PC-9 (cell line): ENCODE measurements around the gene TRMU. TPM values are rescaled to one million over a fixed set of nuclear protein-coding genes. Genes with fewer than 3 reads are reported as not detected.
A peak's percentile ranks its signal among the peaks of the same experiment; 100 is the strongest.

Experiments used
- BruUV-seq: library from RNA; stranded (reverse); fragments of 400-500 nt; replicated peaks from 2 replicates; lab custom pipeline; 2021; lab: Mats Ljungman, UMichigan
- CTCF ChIA-PET: fragments of 300-600 bp; sonication (Branson Sonifier 250); formaldehyde crosslinking; loops from one replicate; lab custom pipeline; 2022; ENCODE audit warnings: antibody characterized with exemption; lab: Charles Lee
- POLR2A ChIA-PET: fragments of 300-600 bp; sonication (Branson Sonifier 250); formaldehyde crosslinking; loops from one replicate; lab custom pipeline; 2022; ENCODE audit warnings: antibody characterized with exemption; ENCODE audit not compliant: unreplicated experiment; lab: Charles Lee
- DNase-seq, 2 experiments: peaks; one replicate each; pipeline versions ENCODE4 v3.0.0 to v3.0.0-alpha.2; 2015 to 2022; ENCODE audit warnings: mixed read lengths in 1 of 2
- H2AFZ ChIP-seq: fragments of 200-600 bp; sonication (generic); 2 replicates; pipeline ENCODE4 v1.8.1; 2017; ENCODE audit warnings: antibody characterized with exemption
- H3F3A ChIP-seq: fragments of 200-600 bp; sonication (generic); 2 replicates; pipeline ENCODE4 v1.8.1; 2017; ENCODE audit warnings: antibody characterized with exemption, mild to moderate bottlenecking, low read depth; ENCODE audit not compliant: insufficient read depth
- H3K27ac ChIP-seq: fragments of 200-600 bp; sonication (generic); 2 replicates; pipeline ENCODE4 v1.6.1; 2016; ENCODE audit warnings: mixed run types
- H3K27me3 ChIP-seq: fragments of 200-600 bp; sonication (generic); 2 replicates; pipeline ENCODE4 v1.6.1; 2016; ENCODE audit warnings: low read depth, mixed run types; ENCODE audit not compliant: insufficient read depth
- H3K36me3 ChIP-seq: fragments of 200-600 bp; sonication (generic); 2 replicates; pipeline ENCODE4 v1.6.1; 2016; ENCODE audit warnings: low read depth, mixed run types
- H3K4me1 ChIP-seq: fragments of 200-600 bp; sonication (generic); replicated peaks from 2 replicates; pipeline ENCODE4 v1.6.1; 2016; ENCODE audit warnings: mixed run types; ENCODE audit not compliant: insufficient read depth
- H3K4me2 ChIP-seq: fragments of 200-600 bp; sonication (generic); 2 replicates; pipeline ENCODE4 v1.6.1; 2017; ENCODE audit warnings: mixed run types
- H3K4me3 ChIP-seq: fragments of 200-600 bp; sonication (generic); 2 replicates; pipeline ENCODE4 v1.6.1; 2016; ENCODE audit warnings: mixed run types
- H3K79me2 ChIP-seq: fragments of 200-600 bp; sonication (generic); 2 replicates; pipeline ENCODE4 v1.6.1; 2017; ENCODE audit warnings: low read depth, mixed run types
- H3K9me2 ChIP-seq: fragments of 200-600 bp; sonication (generic); 2 replicates; pipeline ENCODE4 v1.8.1; 2017; ENCODE audit warnings: mild to moderate bottlenecking; ENCODE audit not compliant: insufficient read depth
- H3K9me3 ChIP-seq: fragments of 200-600 bp; sonication (generic); 2 replicates; pipeline ENCODE4 v1.8.1; 2016; ENCODE audit warnings: low read depth; ENCODE audit not compliant: insufficient read depth
- H4K20me1 ChIP-seq: fragments of 200-600 bp; sonication (generic); 2 replicates; pipeline ENCODE4 v1.8.1; 2017; ENCODE audit not compliant: insufficient read depth
- CTCF ChIP-seq: fragments of 200-600 bp; sonication (generic); conservative IDR thresholded peaks from 2 replicates; pipeline ENCODE4 v1.6.1; 2017; ENCODE audit warnings: mixed run types, antibody characterized with exemption, mild to moderate bottlenecking, moderate library complexity
- EZH2 ChIP-seq: fragments of 200-600 bp; sonication (generic); IDR thresholded peaks from 2 replicates; pipeline ENCODE4 v1.8.0; 2017; ENCODE audit warnings: antibody characterized with exemption, low read depth
- intact Hi-C: fragments of 100-400 bp; cut with micrococcal nuclease; formaldehyde crosslinking; loops from one replicate; pipeline ENCODE4 v1.10.0; 2022; ENCODE audit not compliant: unreplicated experiment
- total RNA-seq: library from RNA; stranded (reverse); gene quantifications from 2 replicates; pipeline ENCODE4 v1.2.3, GENCODE V29; 2021

TRMU gene
- total RNA-seq, 1 experiment from 2014 or later: 58.2 TPM

- no peak overlapping the region for H3K4me2 ChIP-seq
- DNase-seq: no peak
- BruUV-seq: no TSS peak
- no peaks in the 10 kb centered on the region for H3K27me3 ChIP-seq
- intact Hi-C loops: no loop called here
- ChIA-PET POLR2A (interaction anchor here (0.7 kb wide), 1 partner anchor 155 kb away, joined by 17 read pairs; no protein-coding TSS in a partner anchor), CTCF (no interaction called here)
- H2AFZ ChIP-seq: no peak overlapping the region
- H3F3A ChIP-seq: peaks cover 25% of the 10 kb centered on the region
- H3K4me3 ChIP-seq: no peak overlapping the region
- no peaks in the 10 kb centered on the region for H3K9me2 ChIP-seq
- peaks cover 10% of the 10 kb centered on the region for H3K36me3 ChIP-seq
- TF ChIP-seq EZH2 (no peak), CTCF (no peak)
- H3K9me3 ChIP-seq: no peaks in the 10 kb centered on the region
- peaks cover 10% of the 10 kb centered on the region; the same call in 1 of the 2 replicates for H3K79me2 ChIP-seq
- peaks cover 41% of the 10 kb centered on the region for H3K4me1 ChIP-seq
- H4K20me1 ChIP-seq: no peaks in the 10 kb centered on the region
- no peak overlapping the region for H3K27ac ChIP-seq
These were observed 37.6 kb downstream of the TRMU start for GRCh38 chr22:46373159-46373558.

- POLR2A ChIA-PET: interaction anchor here (0.7 kb wide), 1 partner anchor 154 kb away, joined by 17 read pairs; no protein-coding TSS in a partner anchor
- Histone ChIP-seq H3K9me3 (no peaks in the 10 kb centered on the region), H3K27ac (peak overlapping the region; percentile 61), H4K20me1 (no peaks in the 10 kb centered on the region), H3K9me2 (no peaks in the 10 kb centered on the region), H3K4me2 (peak overlapping the region; percentile 66), H3K79me2 (peaks cover 10% of the 10 kb centered on the region; the same call in 1 of the 2 replicates), H2AFZ (no peak overlapping the region), H3K27me3 (no peaks in the 10 kb centered on the region), H3K4me1 (peaks cover 51% of the 10 kb centered on the region), H3F3A (peaks cover 30% of the 10 kb centered on the region), H3K4me3 (peak overlapping the region; percentile 35; the same call in 1 of the 2 replicates), H3K36me3 (peaks cover 10% of the 10 kb centered on the region)
- intact Hi-C loops: no loop called here
- CTCF ChIA-PET: no interaction called here
- BruUV-seq: no TSS peak
- no peak for TF ChIP-seq EZH2
- no peak for TF ChIP-seq CTCF
- DNase-seq: peak in 1 of 2 experiments; percentile 72
These were observed 38.6 kb downstream of the TRMU start for GRCh38 chr22:46373921-46374662.

GRCh38 chr22:46374663-46375474, 39.4 kb downstream of the TRMU start:
- Histone ChIP-seq H3K4me1 (peaks cover 58% of the 10 kb centered on the region), H3K27me3 (no peaks in the 10 kb centered on the region), H3K9me2 (no peaks in the 10 kb centered on the region), H3K4me3 (peak overlapping the region; percentile 35; the same call in 1 of the 2 replicates), H3K79me2 (peaks cover 10% of the 10 kb centered on the region; the same call in 1 of the 2 replicates), H3K27ac (peak overlapping the region; percentile 61), H4K20me1 (no peaks in the 10 kb centered on the region), H3K9me3 (no peaks in the 10 kb centered on the region), H3F3A (peaks cover 35% of the 10 kb centered on the region), H3K4me2 (peak overlapping the region; percentile 66), H3K36me3 (peaks cover 10% of the 10 kb centered on the region), H2AFZ (no peak overlapping the region)
- no peak for TF ChIP-seq EZH2
- no peak for TF ChIP-seq CTCF
- TSS peak; percentile 74 for BruUV-seq
- ChIA-PET POLR2A (interaction anchor here (0.6 kb wide), 1 partner anchor 16 kb away, joined by 4 read pairs; no protein-coding TSS in a partner anchor), CTCF (no interaction called here)
- peak; percentile 94 to 98 for DNase-seq
- intact Hi-C loops: loop anchor here (1.0 to 5.0 kb wide), 2 partner anchors 163 to 377 kb away; no protein-coding TSS in a partner anchor
